GM23338 (cell line): Measurements from ENCODE around the gene RAP1A. TPM values are rescaled to one million over a fixed set of nuclear protein-coding genes. Genes with fewer than 3 reads are reported as not detected.

Experiments used
- ATAC-seq: fragments of 200-7000 bp; cut with Tn5 transposase; 3 replicates; pipeline ENCODE4 v1.9.1; 2020
- DNase-seq: peaks from one replicate; pipeline ENCODE4 v3.0.0-alpha.2; 2015; ENCODE audit warnings: low spot score
- H2AFZ ChIP-seq: fragments of 200-600 bp; sonication (generic); 2 replicates; pipeline ENCODE4 v1.8.0; 2016; ENCODE audit warnings: antibody characterized with exemption, mild to moderate bottlenecking, moderate library complexity
- H3F3A ChIP-seq: fragments of 200-600 bp; sonication (generic); replicated peaks from 2 replicates; pipeline ENCODE4 v1.8.0; 2017; ENCODE audit warnings: antibody characterized with exemption, mixed run types, low read depth
- H3K27ac ChIP-seq: fragments of 200-600 bp; sonication (generic); 2 replicates; pipeline ENCODE4 v1.6.1; 2016; ENCODE audit warnings: low read depth
- H3K27me3 ChIP-seq: fragments of 200-600 bp; sonication (generic); 2 replicates; pipeline ENCODE4 v1.8.0; 2016; ENCODE audit warnings: mild to moderate bottlenecking, mixed run types, moderate library complexity; ENCODE audit not compliant: insufficient read depth
- H3K36me3 ChIP-seq: fragments of 200-600 bp; sonication (generic); 2 replicates; pipeline ENCODE4 v1.8.0; 2016; ENCODE audit warnings: mild to moderate bottlenecking; ENCODE audit not compliant: insufficient read depth
- H3K4me1 ChIP-seq: fragments of 200-600 bp; sonication (generic); 2 replicates; pipeline ENCODE4 v1.8.0; 2016; ENCODE audit warnings: mild to moderate bottlenecking, moderate library complexity; ENCODE audit not compliant: insufficient read depth
- H3K4me2 ChIP-seq: fragments of 200-600 bp; sonication (generic); 2 replicates; pipeline ENCODE4 v1.7.1; 2017; ENCODE audit warnings: mixed run types
- H3K4me3 ChIP-seq: fragments of 200-600 bp; sonication (generic); 2 replicates; pipeline ENCODE4 v1.6.1; 2016; ENCODE audit warnings: mixed run types
- H3K79me2 ChIP-seq: fragments of 200-600 bp; sonication (generic); replicated peaks from 2 replicates; pipeline ENCODE4 v1.8.0; 2017; ENCODE audit warnings: mild to moderate bottlenecking; ENCODE audit not compliant: insufficient read depth
- H3K9me2 ChIP-seq: fragments of 200-600 bp; sonication (generic); 2 replicates; pipeline ENCODE4 v1.8.0; 2017; ENCODE audit not compliant: insufficient read depth
- H4K20me1 ChIP-seq: fragments of 200-600 bp; sonication (generic); replicated peaks from 2 replicates; pipeline ENCODE4 v1.8.0; 2017; ENCODE audit warnings: mild to moderate bottlenecking; ENCODE audit not compliant: insufficient read depth
- H3K27ac Mint-ChIP-seq: 2 replicates; pipeline ENCODE4 v1.8.0; 2020; ENCODE audit warnings: inconsistent platforms, mild to moderate bottlenecking, moderate library complexity, mixed read lengths
- H3K27me3 Mint-ChIP-seq: 3 replicates; pipeline ENCODE4 v1.8.0; 2022; ENCODE audit warnings: low read depth, mild to moderate bottlenecking, moderate library complexity, mixed read lengths, inconsistent platforms; ENCODE audit not compliant: insufficient read depth, poor library complexity
- H3K36me3 Mint-ChIP-seq: 3 replicates; pipeline ENCODE4 v1.8.0; 2021; ENCODE audit warnings: low read depth, mild to moderate bottlenecking, inconsistent platforms, moderate library complexity, mixed read lengths
- H3K4me1 Mint-ChIP-seq: 3 replicates; pipeline ENCODE4 v1.8.0; 2020; ENCODE audit warnings: mild to moderate bottlenecking, inconsistent platforms, mixed read lengths
- H3K4me3 Mint-ChIP-seq: 3 replicates; pipeline ENCODE4 v1.8.0; 2021; ENCODE audit warnings: moderate library complexity, mild to moderate bottlenecking, inconsistent platforms, mixed read lengths
- H3K9me3 Mint-ChIP-seq: 3 replicates; pipeline ENCODE4 v1.8.0; 2020; ENCODE audit warnings: moderate library complexity, mild to moderate bottlenecking, inconsistent platforms, mixed read lengths
- CREB1 ChIP-seq: fragments of 250-450 bp; sonication (Bioruptor Pico); IDR thresholded peaks from 2 replicates; pipeline ENCODE4 v1.5.0; 2020; ENCODE audit warnings: low read depth, mild to moderate bottlenecking, moderate library complexity
- EZH2 ChIP-seq: fragments of 200-600 bp; sonication (generic); IDR thresholded peaks from one replicate; pipeline ENCODE4 v1.8.0; 2017; ENCODE audit warnings: antibody characterized with exemption, mild to moderate bottlenecking, low read depth; ENCODE audit not compliant: unreplicated experiment
- EZH2phosphoT487 ChIP-seq: fragments of 200-600 bp; sonication (generic); IDR thresholded peaks from one replicate; pipeline ENCODE4 v1.8.1; 2018; ENCODE audit warnings: antibody characterized with exemption; ENCODE audit not compliant: unreplicated experiment
- JUNB ChIP-seq: IDR thresholded peaks from one replicate; pipeline ENCODE4 v1.6.1; 2016; ENCODE audit warnings: antibody characterized with exemption; ENCODE audit not compliant: unreplicated experiment
- NANOG ChIP-seq: IDR thresholded peaks from 2 replicates; pipeline ENCODE4 v1.6.1; 2016; ENCODE audit warnings: antibody characterized with exemption, borderline replicate concordance
- POLR2AphosphoS5 ChIP-seq: IDR thresholded peaks from 2 replicates; pipeline ENCODE4 v1.6.1; 2016; ENCODE audit warnings: antibody characterized with exemption, low read depth
- STAT1 ChIP-seq: IDR thresholded peaks from one replicate; pipeline ENCODE4 v1.6.1; 2016; ENCODE audit warnings: antibody characterized with exemption; ENCODE audit not compliant: unreplicated experiment
- ZNF114 ChIP-seq: fragments of 250-450 bp; sonication (Bioruptor Pico); IDR thresholded peaks from 2 replicates; pipeline ENCODE4 v1.5.0; 2020; ENCODE audit warnings: mild to moderate bottlenecking, moderate library complexity
- ZNF331 ChIP-seq: fragments of 250-450 bp; sonication (Bioruptor Pico); IDR thresholded peaks from 2 replicates; pipeline ENCODE4 v1.5.0; 2020; ENCODE audit warnings: low read depth, mild to moderate bottlenecking, moderate library complexity
- polyA plus RNA-seq: library from polyadenylated mRNA; unstranded; fragments of >200 nt; fragmentation: Nextera tagmentation; extraction: Ambion mirVana; gene quantifications from 2 replicates; pipeline ENCODE4 v1.2.1, GENCODE V29; 2016
- total RNA-seq: library from RNA; depleted of rRNA; stranded (reverse); fragments of >200 nt; shearing (Covaris generic); gene quantifications from 2 replicates; pipeline ENCODE4 v1.2.3, GENCODE V29; 2014
- TF ChIP-seq, protein P1 (sequence below): IDR thresholded peaks from one replicate; pipeline ENCODE4 v1.6.1; 2018; ENCODE audit warnings: antibody characterized with exemption; ENCODE audit not compliant: unreplicated experiment
- TF ChIP-seq, protein P2 (sequence below), 2 experiments: fragments of 200-600 bp in 1 of 2; sonication (generic) in 1 of 2; conservative IDR thresholded peaks; 2 replicates each; pipeline versions ENCODE4 v1.5.1 to v1.6.1; 2016 to 2017; ENCODE audit warnings: antibody characterized with exemption in 2 of 2, low read depth in 2 of 2, mild to moderate bottlenecking in 2 of 2, moderate library complexity in 1 of 2
- TF ChIP-seq, protein P3 (sequence below): fragments of 250-450 bp; sonication (Bioruptor Pico); IDR thresholded peaks from 2 replicates; pipeline ENCODE4 v1.5.0; 2020; ENCODE audit warnings: mild to moderate bottlenecking, moderate library complexity
- TF ChIP-seq, protein P4 (sequence below): IDR thresholded peaks from 2 replicates; pipeline ENCODE4 v1.6.1; 2016; ENCODE audit warnings: antibody characterized with exemption

RAP1A gene
- total and polyA plus RNA-seq, 2 experiments from 2014 or later, result 16.2 to 23.0 TPM

DNA sequence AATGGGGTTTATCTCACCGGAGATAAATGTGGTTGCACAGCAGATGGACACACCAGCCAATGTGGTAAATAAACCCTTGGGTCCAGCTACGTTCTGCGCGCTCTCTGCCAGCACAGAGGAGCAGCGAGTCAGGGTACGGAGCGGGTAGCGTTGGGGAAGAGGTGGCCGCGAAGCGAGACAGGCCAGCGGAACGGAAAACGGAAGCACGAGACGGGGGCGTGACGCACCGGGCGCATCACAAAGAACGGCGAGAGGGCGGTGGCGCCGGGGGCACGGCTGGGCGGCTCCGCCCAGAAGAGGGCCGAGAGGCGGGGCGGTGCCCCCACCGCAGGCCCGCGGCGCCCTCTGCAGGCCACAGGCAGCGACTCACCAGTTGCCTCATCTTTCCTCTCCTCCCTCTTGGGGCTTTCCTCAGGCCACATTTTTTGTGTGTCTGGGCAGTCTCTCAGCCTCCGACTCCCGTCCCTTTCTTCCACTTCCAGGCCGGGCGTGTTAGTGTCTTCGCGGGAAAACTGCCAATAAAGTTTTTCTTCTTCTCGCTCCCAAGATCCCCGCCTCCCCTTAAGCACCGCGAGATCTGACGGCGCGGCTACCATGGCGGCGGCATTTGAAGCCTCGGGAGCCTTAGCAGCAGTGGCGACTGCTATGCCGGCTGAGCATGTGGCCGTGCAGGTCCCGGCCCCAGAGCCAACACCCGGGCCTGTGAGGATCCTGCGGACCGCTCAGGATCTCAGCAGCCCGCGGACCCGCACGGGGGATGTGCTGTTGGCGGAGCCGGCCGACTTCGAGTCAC is 135.9 kb downstream of the RAP1A start, which contains the start of gene DDX20:
Gene DDX20, plus strand, starts transcription at position 571 of the 793 bp plus-strand sequence. Its CDS starts 24 bp downstream, at position 595.
- Histone ChIP-seq H3K4me2 (peak within 1 kb of the TSS; percentile 100), H3K4me1 (peaks cover 7% of the 10 kb centered on the region), H3F3A (0 out of 2 replicates have a peak, but pooled peaks cover 3% of the 10 kb centered on the region), H3K36me3 (peaks cover 18% of the 10 kb centered on the region; the same call in 1 of the 2 replicates), H3K4me3 (peak within 1 kb of the TSS; percentile 98), H3K27me3 (no peaks in the 10 kb centered on the region), H4K20me1 (no peaks in the 10 kb centered on the region; the same call in 1 of the 2 replicates), H3K27ac (peak within 1 kb of the TSS; percentile 98), H3K79me2 (peaks cover 39% of the 10 kb centered on the region), H3K9me2 (no peaks in the 10 kb centered on the region), H2AFZ (peak within 1 kb of the TSS; percentile 100)
- H3K27ac Mint-ChIP-seq, result peak within 1 kb of the TSS; percentile 98
- TF ChIP-seq, protein P1, sequence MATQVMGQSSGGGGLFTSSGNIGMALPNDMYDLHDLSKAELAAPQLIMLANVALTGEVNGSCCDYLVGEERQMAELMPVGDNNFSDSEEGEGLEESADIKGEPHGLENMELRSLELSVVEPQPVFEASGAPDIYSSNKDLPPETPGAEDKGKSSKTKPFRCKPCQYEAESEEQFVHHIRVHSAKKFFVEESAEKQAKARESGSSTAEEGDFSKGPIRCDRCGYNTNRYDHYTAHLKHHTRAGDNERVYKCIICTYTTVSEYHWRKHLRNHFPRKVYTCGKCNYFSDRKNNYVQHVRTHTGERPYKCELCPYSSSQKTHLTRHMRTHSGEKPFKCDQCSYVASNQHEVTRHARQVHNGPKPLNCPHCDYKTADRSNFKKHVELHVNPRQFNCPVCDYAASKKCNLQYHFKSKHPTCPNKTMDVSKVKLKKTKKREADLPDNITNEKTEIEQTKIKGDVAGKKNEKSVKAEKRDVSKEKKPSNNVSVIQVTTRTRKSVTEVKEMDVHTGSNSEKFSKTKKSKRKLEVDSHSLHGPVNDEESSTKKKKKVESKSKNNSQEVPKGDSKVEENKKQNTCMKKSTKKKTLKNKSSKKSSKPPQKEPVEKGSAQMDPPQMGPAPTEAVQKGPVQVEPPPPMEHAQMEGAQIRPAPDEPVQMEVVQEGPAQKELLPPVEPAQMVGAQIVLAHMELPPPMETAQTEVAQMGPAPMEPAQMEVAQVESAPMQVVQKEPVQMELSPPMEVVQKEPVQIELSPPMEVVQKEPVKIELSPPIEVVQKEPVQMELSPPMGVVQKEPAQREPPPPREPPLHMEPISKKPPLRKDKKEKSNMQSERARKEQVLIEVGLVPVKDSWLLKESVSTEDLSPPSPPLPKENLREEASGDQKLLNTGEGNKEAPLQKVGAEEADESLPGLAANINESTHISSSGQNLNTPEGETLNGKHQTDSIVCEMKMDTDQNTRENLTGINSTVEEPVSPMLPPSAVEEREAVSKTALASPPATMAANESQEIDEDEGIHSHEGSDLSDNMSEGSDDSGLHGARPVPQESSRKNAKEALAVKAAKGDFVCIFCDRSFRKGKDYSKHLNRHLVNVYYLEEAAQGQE, result no peak
- peak; percentile 74 for TF ChIP-seq CREB1
- TF ChIP-seq EZH2, result no peak
- TF ChIP-seq NANOG, result no peak
- TF ChIP-seq, protein P2, sequence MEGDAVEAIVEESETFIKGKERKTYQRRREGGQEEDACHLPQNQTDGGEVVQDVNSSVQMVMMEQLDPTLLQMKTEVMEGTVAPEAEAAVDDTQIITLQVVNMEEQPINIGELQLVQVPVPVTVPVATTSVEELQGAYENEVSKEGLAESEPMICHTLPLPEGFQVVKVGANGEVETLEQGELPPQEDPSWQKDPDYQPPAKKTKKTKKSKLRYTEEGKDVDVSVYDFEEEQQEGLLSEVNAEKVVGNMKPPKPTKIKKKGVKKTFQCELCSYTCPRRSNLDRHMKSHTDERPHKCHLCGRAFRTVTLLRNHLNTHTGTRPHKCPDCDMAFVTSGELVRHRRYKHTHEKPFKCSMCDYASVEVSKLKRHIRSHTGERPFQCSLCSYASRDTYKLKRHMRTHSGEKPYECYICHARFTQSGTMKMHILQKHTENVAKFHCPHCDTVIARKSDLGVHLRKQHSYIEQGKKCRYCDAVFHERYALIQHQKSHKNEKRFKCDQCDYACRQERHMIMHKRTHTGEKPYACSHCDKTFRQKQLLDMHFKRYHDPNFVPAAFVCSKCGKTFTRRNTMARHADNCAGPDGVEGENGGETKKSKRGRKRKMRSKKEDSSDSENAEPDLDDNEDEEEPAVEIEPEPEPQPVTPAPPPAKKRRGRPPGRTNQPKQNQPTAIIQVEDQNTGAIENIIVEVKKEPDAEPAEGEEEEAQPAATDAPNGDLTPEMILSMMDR (conservative IDR thresholded peaks at IDR 0.05; ENCODE audit: low read depth in 2 of 2), result peak; percentile 77 to 79
- TF ChIP-seq STAT1, result no peak
- TF ChIP-seq, protein P3, sequence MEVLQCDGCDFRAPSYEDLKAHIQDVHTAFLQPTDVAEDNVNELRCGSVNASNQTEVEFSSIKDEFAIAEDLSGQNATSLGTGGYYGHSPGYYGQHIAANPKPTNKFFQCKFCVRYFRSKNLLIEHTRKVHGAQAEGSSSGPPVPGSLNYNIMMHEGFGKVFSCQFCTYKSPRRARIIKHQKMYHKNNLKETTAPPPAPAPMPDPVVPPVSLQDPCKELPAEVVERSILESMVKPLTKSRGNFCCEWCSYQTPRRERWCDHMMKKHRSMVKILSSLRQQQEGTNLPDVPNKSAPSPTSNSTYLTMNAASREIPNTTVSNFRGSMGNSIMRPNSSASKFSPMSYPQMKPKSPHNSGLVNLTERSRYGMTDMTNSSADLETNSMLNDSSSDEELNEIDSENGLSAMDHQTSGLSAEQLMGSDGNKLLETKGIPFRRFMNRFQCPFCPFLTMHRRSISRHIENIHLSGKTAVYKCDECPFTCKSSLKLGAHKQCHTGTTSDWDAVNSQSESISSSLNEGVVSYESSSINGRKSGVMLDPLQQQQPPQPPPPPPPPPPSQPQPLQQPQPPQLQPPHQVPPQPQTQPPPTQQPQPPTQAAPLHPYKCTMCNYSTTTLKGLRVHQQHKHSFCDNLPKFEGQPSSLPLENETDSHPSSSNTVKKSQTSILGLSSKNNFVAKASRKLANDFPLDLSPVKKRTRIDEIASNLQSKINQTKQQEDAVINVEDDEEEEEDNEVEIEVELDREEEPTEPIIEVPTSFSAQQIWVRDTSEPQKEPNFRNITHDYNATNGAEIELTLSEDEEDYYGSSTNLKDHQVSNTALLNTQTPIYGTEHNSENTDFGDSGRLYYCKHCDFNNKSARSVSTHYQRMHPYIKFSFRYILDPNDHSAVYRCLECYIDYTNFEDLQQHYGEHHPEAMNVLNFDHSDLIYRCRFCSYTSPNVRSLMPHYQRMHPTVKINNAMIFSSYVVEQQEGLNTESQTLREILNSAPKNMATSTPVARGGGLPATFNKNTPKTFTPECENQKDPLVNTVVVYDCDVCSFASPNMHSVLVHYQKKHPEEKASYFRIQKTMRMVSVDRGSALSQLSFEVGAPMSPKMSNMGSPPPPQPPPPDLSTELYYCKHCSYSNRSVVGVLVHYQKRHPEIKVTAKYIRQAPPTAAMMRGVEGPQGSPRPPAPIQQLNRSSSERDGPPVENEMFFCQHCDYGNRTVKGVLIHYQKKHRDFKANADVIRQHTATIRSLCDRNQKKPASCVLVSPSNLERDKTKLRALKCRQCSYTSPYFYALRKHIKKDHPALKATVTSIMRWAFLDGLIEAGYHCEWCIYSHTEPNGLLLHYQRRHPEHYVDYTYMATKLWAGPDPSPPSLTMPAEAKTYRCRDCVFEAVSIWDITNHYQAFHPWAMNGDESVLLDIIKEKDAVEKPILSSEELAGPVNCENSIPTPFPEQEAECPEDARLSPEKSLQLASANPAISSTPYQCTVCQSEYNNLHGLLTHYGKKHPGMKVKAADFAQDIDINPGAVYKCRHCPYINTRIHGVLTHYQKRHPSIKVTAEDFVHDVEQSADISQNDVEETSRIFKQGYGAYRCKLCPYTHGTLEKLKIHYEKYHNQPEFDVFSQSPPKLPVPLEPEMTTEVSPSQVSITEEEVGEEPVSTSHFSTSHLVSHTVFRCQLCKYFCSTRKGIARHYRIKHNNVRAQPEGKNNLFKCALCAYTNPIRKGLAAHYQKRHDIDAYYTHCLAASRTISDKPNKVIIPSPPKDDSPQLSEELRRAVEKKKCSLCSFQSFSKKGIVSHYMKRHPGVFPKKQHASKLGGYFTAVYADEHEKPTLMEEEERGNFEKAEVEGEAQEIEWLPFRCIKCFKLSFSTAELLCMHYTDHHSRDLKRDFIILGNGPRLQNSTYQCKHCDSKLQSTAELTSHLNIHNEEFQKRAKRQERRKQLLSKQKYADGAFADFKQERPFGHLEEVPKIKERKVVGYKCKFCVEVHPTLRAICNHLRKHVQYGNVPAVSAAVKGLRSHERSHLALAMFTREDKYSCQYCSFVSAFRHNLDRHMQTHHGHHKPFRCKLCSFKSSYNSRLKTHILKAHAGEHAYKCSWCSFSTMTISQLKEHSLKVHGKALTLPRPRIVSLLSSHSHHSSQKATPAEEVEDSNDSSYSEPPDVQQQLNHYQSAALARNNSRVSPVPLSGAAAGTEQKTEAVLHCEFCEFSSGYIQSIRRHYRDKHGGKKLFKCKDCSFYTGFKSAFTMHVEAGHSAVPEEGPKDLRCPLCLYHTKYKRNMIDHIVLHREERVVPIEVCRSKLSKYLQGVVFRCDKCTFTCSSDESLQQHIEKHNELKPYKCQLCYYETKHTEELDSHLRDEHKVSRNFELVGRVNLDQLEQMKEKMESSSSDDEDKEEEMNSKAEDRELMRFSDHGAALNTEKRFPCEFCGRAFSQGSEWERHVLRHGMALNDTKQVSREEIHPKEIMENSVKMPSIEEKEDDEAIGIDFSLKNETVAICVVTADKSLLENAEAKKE, result no peak
- no peak for TF ChIP-seq ZNF114 (CRISPR knock-in tag)
- no peak for TF ChIP-seq JUNB
- TF ChIP-seq EZH2phosphoT487, result no peak
- TF ChIP-seq, protein P4, sequence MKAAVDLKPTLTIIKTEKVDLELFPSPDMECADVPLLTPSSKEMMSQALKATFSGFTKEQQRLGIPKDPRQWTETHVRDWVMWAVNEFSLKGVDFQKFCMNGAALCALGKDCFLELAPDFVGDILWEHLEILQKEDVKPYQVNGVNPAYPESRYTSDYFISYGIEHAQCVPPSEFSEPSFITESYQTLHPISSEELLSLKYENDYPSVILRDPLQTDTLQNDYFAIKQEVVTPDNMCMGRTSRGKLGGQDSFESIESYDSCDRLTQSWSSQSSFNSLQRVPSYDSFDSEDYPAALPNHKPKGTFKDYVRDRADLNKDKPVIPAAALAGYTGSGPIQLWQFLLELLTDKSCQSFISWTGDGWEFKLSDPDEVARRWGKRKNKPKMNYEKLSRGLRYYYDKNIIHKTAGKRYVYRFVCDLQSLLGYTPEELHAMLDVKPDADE, result no peak; the same call in 1 of the 2 replicates
- TF ChIP-seq ZNF331, result no peak
- peak; percentile 94 for TF ChIP-seq POLR2AphosphoS5
- H3K4me3 Mint-ChIP-seq, result peak within 1 kb of the TSS; percentile 92
- H3K9me3 Mint-ChIP-seq, result peaks cover 4% of the 10 kb centered on the region; the same call in 1 of the 3 replicates
- peaks cover 13% of the 10 kb centered on the region for H3K27me3 Mint-ChIP-seq
- peaks cover 18% of the 10 kb centered on the region for H3K4me1 Mint-ChIP-seq
- ATAC-seq (peak; percentile 89), DNase-seq (peak; percentile 97)
- peaks cover 35% of the 10 kb centered on the region for H3K36me3 Mint-ChIP-seq
